ENCODE data around the gene GSTT2.
A peak's percentile ranks its signal among the peaks of the same experiment; 100 is the strongest.
"Not testable (repeated sequence)": the region's sequence is repeated elsewhere in the genome, so short reads cannot be mapped to it uniquely, and the experiment has no call there.

The GSTT2 gene

GRCh38 chr22:23979557-23980240 lies at the start of gene GSTT2:
Gene GSTT2 (plus strand): TSS chr22:23980134.
- DNase-seq, result not testable (repeated sequence)

- DNase-seq, result no peak
Measured at GRCh38 chr22:23938328-23939016, 41.5 kb upstream of the GSTT2 start.

- DNase-seq, result no peak
Measured at GRCh38 chr22:23939017-23939357, 40.9 kb upstream of the GSTT2 start.

- DNase-seq, result not testable (repeated sequence)
Measured at GRCh38 chr22:23940166-23940565, 39.8 kb upstream of the GSTT2 start.

- DNase-seq, result not testable (repeated sequence)
Measured at GRCh38 chr22:23947391-23947790, 32.5 kb upstream of the GSTT2 start.

GRCh38 chr22:23949764-23950163 lies 30.2 kb upstream of the GSTT2 start:
- DNase-seq, result not testable (repeated sequence)

- DNase-seq, result not testable (repeated sequence)
Measured at GRCh38 chr22:23951383-23951782, 28.6 kb upstream of the GSTT2 start.

GRCh38 chr22:23952794-23953405 lies 27.0 kb upstream of the GSTT2 start:
- DNase-seq, result not testable (repeated sequence)

- not testable (repeated sequence) for DNase-seq
Measured at GRCh38 chr22:23953485-23953884, 26.4 kb upstream of the GSTT2 start.

GRCh38 chr22:23954193-23954990 lies 25.5 kb upstream of the GSTT2 start:
- not testable (repeated sequence) for DNase-seq

- DNase-seq, result not testable (repeated sequence)
Measured at GRCh38 chr22:23954991-23955305, 25.0 kb upstream of the GSTT2 start.

- DNase-seq, result not testable (repeated sequence)
Measured at GRCh38 chr22:23955886-23956285, 24.0 kb upstream of the GSTT2 start.

GRCh38 chr22:23956301-23956900 lies 23.5 kb upstream of the GSTT2 start:
- peak; percentile 4 to 13 for DNase-seq

GRCh38 chr22:23961084-23961771 lies 18.7 kb upstream of the GSTT2 start, which contains the start of gene GSTT2B:
Gene GSTT2B (minus strand): TSS chr22:23961195. CDS start chr22:23961131, 64 bp downstream.
- DNase-seq, result not testable (repeated sequence)

- not testable (repeated sequence) for DNase-seq
Measured at GRCh38 chr22:23966094-23966493, 13.8 kb upstream of the GSTT2 start.

GRCh38 chr22:23966568-23966967 lies 13.4 kb upstream of the GSTT2 start, which contains the start of gene DDTL:
Gene DDTL (plus strand): TSS chr22:23966888. CDS start chr22:23966915, 27 bp downstream.
- DNase-seq, result not testable (repeated sequence)

GRCh38 chr22:23969071-23969470 lies 10.9 kb upstream of the GSTT2 start:
- DNase-seq, result no peak

GRCh38 chr22:23970201-23970641 lies 9.7 kb upstream of the GSTT2 start:
- DNase-seq, result no peak

GRCh38 chr22:23970816-23971486 lies 9.0 kb upstream of the GSTT2 start:
- no peak for DNase-seq

GRCh38 chr22:23971927-23972326 lies 8.0 kb upstream of the GSTT2 start:
- DNase-seq, result not testable (repeated sequence)

GRCh38 chr22:23974345-23974744 lies 5.6 kb upstream of the GSTT2 start, which contains the start of gene DDT:
Gene DDT (minus strand): TSS chr22:23974441. CDS start chr22:23974414, 27 bp downstream.
- DNase-seq, result not testable (repeated sequence)

All from Kasumi-1 (cell line).